Right ventricle myocardium inferior (tissue), 1 donor: ENCODE results near the gene MUC22. TPM values are rescaled to one million over a fixed set of nuclear protein-coding genes. Genes with fewer than 3 reads are reported as not detected.
"Not testable (repeated sequence)": the region's sequence is repeated elsewhere in the genome, so short reads cannot be mapped to it uniquely, and the experiment has no call there.

Experiments
- ATAC-seq: fragments of 200-7000 bp; cut with Tn5 transposase; one replicate; pipeline ENCODE4 v1.9.1; 2020; ENCODE audit warnings: mild to moderate bottlenecking, moderate library complexity
- DNase-seq: peaks from one replicate; pipeline ENCODE4 v3.0.0; 2021; ENCODE audit errors: missing footprints
- intact Hi-C: fragments of 100-400 bp; cut with DNase I; formaldehyde crosslinking; loops from one replicate; pipeline ENCODE4 v1.11.0; 2022
- total RNA-seq: library from RNA; stranded (reverse); fragmentation: NEBNext Ultra II Directional; extraction: Animal tissue kit (Norgen Biotek cat#: 25700); gene quantifications from one replicate; pipeline ENCODE4 v1.2.1, GENCODE V29; 2021
- donor health status: DM: no; HTN: yes; CAD: no; lungs with severe emphysema.

Gene MUC22
- total RNA-seq, 1 donor from 2014 or later, result 0.14 TPM

DNA sequence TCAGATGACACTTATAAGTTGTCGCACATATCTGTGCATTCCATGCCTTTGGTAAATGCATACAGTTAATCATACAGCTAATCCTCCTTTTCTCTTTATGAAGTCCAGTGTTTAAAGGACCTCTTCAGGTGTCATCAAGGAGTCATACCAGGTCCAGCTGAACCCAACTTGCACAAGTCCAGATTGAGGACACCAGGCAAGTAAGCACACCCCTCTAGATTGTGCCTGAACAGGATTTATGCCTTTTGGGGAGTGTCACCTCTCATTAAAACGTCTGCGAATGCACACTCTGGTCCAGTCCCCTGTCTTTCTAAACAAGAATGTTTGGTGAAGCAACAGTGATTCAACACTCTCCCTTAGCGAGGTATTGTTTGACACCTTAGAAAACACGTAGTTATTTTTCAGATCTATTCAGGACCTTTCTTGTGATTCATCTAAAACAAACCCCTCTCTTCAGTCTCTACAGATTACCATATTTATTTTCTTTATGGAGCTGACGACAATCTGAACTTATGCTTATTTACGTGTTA, 53.7 kb downstream of the MUC22 start:
- intact Hi-C loops, result no loop called here
- DNase-seq, result no peak
- ATAC-seq, result no peak

DNA sequence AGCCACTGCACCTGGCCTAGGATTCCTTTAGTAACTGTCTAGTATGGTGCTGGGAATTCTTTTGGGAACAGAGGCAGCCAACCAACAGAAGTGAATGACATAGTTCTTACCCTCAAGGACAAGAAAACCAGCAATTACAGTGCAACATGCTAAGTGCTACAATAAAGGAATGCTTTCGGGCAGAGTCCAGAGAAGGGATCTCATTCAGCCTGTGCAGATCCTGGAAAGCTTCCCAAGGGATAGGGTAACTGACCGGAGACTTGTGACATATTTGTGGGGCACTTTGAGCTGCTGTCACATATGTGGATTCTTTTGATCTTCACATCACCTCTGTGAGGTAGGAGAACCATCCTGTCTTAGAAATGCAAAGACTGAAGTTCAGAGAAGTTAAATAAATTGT, 55.3 kb downstream of the MUC22 start:
- ATAC-seq (no peak), DNase-seq (no peak)
- intact Hi-C loops, result no loop called here

DNA sequence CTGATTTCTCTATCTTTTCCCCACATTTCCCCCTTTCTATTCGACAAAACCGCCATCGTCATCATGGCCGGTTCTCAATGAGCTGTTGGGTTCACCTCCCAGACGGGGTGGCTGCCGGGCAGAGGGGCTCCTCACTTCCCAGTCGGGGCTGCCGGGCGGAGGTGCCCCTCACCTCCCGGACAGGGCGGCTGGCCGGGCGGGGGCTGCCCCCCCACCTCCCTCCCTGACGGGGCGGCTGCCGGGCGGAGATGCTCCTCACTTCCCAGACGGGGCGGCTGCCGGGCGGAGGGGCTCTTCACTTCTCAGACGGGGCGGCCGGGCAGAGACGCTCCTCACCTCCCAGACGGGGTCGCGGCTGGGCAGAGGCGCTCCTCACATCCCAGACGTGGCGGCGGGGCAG, 56.8 kb downstream of the MUC22 start:
- intact Hi-C loops, ATAC-seq: not testable (repeated sequence)

DNA sequence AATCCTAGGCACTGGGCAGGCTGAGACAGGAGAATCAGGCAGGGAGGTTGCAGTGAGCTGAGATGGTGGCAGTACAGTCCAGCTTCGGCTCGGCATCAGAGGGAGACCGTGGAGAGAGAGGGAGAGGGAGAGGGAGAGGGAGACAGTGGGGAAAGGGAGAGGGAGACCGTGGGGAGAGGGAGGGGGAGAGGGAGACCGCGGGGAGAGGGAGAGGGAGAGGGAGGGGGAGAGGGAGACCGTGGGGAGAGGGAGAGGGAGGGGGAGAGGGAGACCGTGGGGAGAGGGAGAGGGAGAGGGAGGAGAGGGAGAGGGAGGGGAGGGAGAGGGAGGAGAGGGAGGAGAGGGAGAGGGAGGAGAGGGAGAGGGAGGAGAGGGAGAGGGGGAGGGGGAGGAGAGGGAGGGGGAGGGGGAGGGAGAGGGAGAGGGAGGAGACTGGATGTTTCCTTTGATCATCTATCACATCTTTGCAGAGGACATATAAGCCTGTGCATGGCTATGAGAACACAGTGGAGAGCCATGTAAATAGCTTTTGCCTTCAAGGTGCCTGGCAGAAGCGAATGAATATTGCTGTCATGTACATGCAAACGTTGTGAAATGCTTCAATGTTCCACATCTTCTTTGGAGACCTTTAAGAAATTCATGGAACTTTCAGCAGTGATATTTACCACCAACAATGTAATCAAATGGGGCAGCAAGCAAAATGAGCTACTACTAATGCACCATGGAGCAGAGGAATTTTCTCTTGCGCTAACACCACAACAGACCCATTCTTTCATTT, 57.8 kb downstream of the MUC22 start:
- DNase-seq, ATAC-seq: not testable (repeated sequence)
- intact Hi-C loops, result loop anchor here (1.0 to 2.0 kb wide), 2 partner anchors 154 to 239 kb away; partner anchors contain the start of gene VARS2

More for the DNA sequence above, 56.8 kb downstream of the MUC22 start:
- DNase-seq, result not testable (repeated sequence)

DNA sequence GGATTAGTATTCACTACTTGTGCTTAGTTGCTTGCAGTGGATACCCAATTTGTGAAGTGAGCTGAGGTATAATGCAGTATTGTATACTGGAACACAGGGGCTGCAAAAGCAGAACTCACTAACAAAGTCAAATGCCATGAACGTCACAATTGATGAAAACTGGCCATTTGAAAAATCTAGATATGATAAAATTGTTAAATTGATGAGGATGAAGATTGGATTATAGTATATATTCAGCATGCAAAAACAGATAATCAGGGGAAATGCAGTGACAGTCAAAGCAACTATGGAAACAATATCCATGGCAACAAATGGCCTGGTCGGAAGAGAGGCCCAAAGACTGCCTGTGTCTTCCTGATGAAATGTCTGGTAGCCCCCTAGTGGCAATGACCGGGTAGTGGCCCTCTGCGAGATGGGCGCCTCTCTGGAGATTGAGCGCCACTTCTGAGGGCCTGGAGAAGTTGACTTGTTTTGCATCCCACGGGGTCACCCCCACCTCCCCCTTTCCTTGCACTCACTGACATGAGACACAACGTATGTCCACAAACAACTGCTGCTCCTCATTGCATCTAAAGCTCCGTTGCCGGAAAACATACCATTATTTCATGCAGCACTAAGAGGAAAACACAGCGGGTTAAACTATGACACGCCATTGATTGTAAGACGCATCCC, 58.5 kb downstream of the MUC22 start:
- DNase-seq, result peak; percentile 82
- intact Hi-C loops, result loop anchor here (1.0 to 2.0 kb wide), 2 partner anchors 155 to 240 kb away; partner anchors contain the start of gene VARS2
- ATAC-seq, result peak; percentile 84

DNA sequence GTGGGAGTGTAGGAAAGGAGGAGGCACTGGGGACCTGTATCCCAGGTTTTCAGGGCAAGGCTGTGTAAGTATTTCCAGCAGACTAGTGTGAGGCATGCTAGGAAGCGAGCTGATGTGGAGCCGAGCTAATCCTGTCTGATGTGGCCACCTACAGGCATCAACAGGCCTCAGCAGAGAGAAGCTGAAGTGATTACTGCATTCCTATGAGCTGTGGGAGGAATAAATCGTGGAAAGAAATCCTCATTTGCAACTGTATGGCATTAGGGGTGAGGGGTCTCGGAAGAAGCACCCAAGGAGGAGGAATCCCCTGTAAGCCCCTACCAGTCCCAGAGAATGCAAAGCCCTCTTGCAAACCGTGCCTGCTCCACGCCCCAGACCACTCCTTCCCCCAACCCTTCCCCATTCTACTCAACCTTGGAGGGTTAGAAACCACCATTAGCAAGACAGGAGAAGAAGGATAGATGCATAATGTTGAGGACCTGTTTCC, 60.5 kb downstream of the MUC22 start:
- intact Hi-C loops, result no loop called here
- DNase-seq, result no peak
- ATAC-seq, result peak; percentile 79

DNA sequence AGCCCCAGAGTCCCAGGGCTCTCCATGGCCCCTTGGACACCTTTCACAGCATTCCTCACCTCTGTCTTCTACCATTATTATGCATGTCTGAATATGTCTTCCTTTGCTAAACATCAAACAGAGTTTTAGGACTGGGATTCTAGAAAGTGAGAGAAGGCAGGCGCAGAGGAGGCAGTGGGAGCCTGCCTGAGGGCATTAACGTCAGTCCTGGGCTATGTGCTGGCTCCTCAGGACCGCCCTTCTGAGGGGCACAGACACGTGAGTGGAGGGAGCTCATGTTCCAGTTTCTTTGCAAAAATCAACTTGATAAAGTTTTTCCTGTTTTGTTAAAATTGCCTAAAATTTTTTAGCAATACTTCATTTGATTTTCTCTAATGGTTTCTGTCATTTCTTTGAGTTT, 64.1 kb downstream of the MUC22 start:
- intact Hi-C loops, result no loop called here
- ATAC-seq, result no peak
- DNase-seq, result no peak

DNA sequence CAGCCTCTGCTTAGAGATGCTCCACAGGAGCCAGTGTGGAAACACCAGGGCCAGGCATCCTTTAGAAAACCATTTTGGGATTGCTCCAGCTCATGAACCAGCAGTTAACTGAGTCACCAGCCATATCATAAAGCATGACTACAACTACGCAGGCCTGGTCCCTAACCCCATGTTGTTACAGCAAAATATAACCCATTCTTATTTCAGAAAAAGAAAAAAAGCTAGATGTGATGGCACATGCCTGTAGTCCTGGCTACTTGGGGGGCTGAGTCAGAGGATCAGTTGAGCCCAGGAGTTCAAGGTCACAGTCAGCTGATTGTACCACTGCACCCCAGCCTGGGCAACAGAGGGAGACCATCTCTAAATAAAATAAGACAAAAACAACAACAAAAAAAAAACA, 65.3 kb downstream of the MUC22 start:
- intact Hi-C loops, result no loop called here
- no peak for DNase-seq
- no peak for ATAC-seq

DNA sequence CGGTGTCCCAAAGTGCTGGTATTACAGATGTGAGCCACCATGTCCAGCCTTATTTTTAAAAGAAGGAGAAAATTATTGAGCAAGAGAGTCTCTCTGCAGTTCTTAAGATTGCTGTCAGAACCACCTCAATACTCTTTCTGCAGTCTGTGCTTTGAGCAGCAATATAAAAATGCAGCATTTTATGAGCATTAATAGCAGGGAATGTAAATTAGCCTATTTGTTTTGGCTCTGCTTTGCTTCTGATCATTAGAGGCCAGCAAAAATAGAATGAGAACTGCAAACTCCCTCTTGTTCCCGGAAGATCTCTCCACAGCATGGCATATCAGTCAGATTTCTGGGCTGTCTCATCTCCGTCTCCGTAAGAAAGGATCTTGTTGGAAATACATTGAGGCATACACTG, 66.3 kb downstream of the MUC22 start:
- intact Hi-C loops, result no loop called here
- no peak for ATAC-seq

DNA sequence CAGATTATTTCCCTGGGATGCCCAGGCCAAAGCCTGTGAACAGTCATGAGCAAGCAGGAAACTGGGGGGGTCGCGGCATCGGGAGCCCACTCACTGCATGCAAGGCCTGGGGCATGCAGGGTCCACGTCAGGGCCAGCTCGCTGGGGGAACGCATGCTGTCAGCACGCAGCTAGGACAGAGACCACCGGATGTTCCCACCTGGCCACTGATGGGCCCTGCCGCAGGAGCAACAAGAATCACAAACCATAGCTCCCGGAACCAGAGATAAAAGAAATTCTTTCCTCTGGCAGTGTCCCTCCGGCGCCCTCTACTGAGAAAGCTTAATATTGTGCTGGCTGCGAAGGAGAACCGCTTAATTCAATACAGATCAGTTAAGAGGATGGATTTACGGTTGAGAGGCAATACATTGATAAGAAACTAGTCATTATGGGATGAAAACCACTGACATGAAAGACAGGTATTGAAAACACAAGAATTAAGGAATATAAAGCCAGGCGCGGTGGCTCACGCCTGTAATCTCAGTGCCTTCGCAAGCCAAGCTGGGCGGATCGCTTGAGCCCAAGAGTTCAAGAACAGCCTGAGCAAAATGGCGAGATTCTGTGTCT, 69.5 kb downstream of the MUC22 start:
- peak; percentile 47 for ATAC-seq
- DNase-seq, result no peak
- intact Hi-C loops, result loop anchor here (10.0 kb wide), 1 partner anchor 335 kb away; the partner anchor contains the start of genes FLOT1 and IER3

More for the DNA sequence above, 66.3 kb downstream of the MUC22 start:
- DNase-seq, result no peak

DNA sequence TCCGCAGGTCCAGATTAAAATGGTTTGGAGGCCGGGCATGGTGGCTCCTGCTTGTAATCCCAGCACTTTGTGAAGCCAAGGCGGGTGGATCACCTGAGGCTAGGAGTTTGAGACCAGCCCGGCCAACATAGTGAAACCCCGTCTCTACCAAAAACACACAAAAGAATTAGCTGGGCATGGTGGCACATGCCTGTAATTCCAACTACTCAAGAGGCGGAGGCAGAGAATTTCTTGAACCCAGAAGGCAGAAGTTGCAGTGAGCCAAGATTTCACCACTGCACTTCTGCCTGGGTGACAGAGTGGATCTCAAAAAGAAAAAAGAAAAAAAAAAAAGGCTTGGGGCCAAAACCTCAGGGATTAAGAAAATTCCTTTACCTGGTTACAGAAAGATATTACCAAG, 71.6 kb downstream of the MUC22 start:
- no peak for DNase-seq
- intact Hi-C loops, result loop anchor here (10.0 kb wide), 1 partner anchor 337 kb away; the partner anchor contains the start of genes FLOT1 and IER3
- no peak for ATAC-seq

DNA sequence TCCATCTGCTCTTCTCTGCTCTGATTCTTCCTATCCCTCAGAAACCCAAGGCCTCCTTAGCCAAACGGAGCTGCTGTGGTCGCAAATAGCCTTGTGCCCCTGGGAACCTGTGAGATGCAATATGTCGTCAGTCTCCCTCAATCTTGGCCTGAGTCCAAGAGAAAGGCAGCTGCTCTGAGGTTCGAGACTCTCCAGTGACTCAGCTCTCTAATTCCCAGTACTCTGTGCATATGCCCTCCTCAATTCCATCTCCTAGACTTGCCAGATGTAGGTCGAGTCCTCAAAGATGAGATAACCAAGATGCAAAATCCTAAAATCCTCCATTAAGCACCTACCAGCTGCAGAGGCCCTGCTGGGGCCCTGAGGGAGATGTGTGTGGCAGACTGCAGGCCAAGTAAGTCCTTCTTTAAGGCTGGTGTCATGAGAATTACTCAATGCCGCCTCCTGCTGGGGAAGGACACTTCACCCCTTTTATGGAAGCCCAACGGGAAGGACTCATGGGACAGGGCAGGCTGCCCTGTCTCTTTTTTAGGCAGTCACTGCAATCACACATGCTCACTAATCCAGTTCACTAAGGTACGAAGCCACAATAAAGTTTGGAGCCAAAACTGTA, 73.6 kb downstream of the MUC22 start:
- intact Hi-C loops, result loop anchor here (10.0 kb wide), 1 partner anchor 339 kb away; the partner anchor contains the start of genes FLOT1 and IER3
- peak; percentile 40 for ATAC-seq
- no peak for DNase-seq

Other genes with a start within 250 kb of the MUC22 start
- 32.5 TPM for gene DDR1, start 126.0 kb upstream of the MUC22 start, total RNA-seq
- 22.2 TPM for gene GTF2H4, start 102.3 kb upstream of the MUC22 start, total RNA-seq
- gene VARS2, start 96.2 kb upstream of the MUC22 start, total RNA-seq, result 18.3 TPM
- not detected for gene SFTA2, start 78.3 kb upstream of the MUC22 start, total RNA-seq
- gene MUCL3, start 69.5 kb upstream of the MUC22 start, total RNA-seq, result not detected
- gene MUC21, start 26.8 kb upstream of the MUC22 start, total RNA-seq, result not detected
- gene C6orf15, start 102.1 kb downstream of the MUC22 start, total RNA-seq, result not detected
- gene PSORS1C1, start 104.3 kb downstream of the MUC22 start, total RNA-seq, result 1.9 TPM
- not detected for gene CDSN, start 110.0 kb downstream of the MUC22 start, total RNA-seq
- not detected for gene PSORS1C2, start 128.6 kb downstream of the MUC22 start, total RNA-seq
- 12.3 TPM for gene CCHCR1, start 147.3 kb downstream of the MUC22 start, total RNA-seq
- 5.2 TPM for gene TCF19, start 148.1 kb downstream of the MUC22 start, total RNA-seq
- 0.51 TPM for gene POU5F1, start 160.2 kb downstream of the MUC22 start, total RNA-seq